C4-2B (cell line): ENCODE results near the gene TGFA.

Experiments
- H3K27ac ChIP-seq: fragments of 450-650 bp; 2 replicates; pipeline ENCODE4 v1.5.1; 2017
- ZFX ChIP-seq: fragments of 450-650 bp; IDR thresholded peaks from 2 replicates; pipeline ENCODE4 v1.6.1; 2017
- TF ChIP-seq, protein P1 (sequence below): fragments of 450-650 bp; conservative IDR thresholded peaks from 2 replicates; pipeline ENCODE4 v1.5.1; 2017; ENCODE audit warnings: mild to moderate bottlenecking

TGFA gene

DNA sequence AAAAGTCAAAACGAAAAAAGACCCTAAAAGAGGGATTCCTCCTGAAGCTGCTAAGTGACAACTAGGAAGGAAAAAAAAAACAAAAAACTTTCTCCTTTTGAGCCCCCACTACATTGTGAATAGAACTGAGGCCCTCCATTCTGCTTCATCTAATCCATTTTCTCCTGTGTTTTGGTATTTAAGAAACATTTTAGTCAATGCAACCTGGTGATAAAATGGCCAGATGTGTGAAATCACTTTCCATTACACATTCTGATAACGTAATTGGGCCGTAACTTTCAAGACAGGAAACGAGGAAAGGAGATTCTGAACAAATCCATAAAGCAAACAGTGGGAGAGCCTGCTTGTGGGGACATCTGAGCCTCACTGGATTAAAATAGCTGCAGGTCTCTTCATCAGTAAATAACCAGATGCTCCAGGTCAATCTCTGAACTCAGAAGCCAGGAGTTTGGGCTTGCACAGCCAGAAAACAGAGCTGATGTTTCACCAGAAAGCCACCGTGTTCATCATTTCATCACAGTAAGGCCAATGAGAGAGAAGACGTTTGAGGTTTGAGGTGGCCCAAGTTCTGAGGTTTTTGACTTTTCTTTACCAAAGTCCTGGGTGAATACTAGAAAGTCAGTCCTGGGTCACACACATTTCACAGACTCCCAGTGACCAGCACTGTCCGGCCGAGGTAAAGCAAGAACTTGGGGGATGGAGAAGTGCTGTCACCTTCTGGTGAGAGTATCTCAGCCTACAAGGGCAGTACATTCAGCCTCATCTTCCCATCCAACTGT, 47.8 kb downstream of the TGFA start:
- H3K27ac ChIP-seq, result no peak overlapping the region
- TF ChIP-seq, protein P1, sequence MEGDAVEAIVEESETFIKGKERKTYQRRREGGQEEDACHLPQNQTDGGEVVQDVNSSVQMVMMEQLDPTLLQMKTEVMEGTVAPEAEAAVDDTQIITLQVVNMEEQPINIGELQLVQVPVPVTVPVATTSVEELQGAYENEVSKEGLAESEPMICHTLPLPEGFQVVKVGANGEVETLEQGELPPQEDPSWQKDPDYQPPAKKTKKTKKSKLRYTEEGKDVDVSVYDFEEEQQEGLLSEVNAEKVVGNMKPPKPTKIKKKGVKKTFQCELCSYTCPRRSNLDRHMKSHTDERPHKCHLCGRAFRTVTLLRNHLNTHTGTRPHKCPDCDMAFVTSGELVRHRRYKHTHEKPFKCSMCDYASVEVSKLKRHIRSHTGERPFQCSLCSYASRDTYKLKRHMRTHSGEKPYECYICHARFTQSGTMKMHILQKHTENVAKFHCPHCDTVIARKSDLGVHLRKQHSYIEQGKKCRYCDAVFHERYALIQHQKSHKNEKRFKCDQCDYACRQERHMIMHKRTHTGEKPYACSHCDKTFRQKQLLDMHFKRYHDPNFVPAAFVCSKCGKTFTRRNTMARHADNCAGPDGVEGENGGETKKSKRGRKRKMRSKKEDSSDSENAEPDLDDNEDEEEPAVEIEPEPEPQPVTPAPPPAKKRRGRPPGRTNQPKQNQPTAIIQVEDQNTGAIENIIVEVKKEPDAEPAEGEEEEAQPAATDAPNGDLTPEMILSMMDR, result no peak

DNA sequence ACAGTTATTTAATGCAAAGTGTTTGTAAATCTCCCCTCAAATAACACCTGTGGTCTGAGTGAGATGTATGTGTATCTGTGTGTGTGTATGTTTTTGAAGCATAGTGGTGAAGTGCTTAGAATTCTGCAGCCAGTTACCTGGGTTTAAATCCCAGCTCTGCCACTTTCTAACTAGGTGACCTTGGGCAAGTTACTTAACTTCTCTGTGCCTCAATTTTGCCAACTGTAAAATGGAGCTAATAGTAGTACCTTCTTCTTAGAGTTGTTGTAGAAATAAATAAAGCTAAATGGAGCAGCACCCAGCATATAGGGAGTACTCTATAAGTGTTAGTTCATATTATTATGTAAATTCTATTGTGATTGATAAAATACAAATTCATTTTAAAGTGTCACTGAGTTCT, 48.9 kb downstream of the TGFA start:
- no peak overlapping the region for H3K27ac ChIP-seq
- TF ChIP-seq, protein P1, result no peak
- TF ChIP-seq ZFX, result no peak

DNA sequence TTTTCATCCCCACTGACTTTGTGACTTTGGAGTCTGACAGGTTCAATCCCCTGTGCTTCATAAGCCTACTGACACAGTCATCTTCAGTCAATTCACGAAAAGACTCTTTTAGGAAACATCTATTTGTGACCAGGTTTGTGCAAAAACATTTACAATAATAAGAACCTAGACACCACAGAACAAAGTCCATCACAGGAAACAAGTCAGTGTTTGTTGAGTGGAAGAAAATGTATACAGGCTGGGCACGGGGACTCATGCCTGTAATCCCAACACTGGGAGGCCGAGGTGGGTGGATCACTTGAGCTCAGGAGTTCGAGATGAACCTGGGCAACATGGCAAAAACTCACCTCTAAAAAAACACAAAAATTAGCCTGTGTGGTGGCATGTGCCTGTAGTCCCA, 49.7 kb downstream of the TGFA start:
- no peak for TF ChIP-seq ZFX
- TF ChIP-seq, protein P1, result no peak
- H3K27ac ChIP-seq, result no peak overlapping the region

DNA sequence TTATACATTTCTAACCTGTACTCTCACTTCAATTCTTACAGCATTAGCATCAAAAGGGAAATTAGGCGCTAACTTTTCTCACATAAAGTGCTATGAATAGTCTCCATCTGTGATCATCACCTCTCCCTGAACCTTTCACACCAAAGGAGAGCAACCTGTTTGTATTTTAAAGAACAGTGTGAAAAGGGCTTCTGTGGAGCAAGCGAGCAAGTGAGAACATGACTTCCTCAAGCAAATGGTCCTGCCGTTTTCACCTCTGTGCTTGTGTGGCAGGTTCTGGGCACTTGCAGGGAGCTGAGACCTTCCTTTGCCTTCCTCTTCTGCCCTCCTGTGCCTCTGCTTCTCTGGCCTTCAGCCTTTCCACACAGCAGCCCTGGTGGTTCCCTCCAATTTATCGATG, 51.9 kb downstream of the TGFA start:
- TF ChIP-seq, protein P1, result no peak
- no peak for TF ChIP-seq ZFX
- no peak overlapping the region for H3K27ac ChIP-seq

DNA sequence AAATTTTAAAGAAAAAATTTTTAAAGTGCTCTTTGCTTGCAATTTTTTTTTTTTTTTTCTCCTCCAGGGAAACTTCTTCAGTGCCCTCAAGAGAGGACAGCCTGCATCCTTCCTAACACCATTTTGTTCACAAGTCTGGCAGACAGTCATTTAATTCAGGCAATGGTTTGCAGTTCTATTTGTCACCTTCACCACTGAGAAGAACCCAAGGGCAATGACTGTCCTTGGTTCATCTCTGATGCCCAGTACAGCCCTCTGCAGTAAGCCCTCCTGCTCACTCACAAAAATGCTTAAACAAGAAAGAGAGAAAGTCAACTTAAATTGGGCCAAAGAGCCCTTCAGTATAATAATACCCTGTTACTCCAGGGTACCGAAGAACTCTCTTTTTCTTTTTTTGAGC, 52.4 kb downstream of the TGFA start:
- TF ChIP-seq ZFX, result no peak
- TF ChIP-seq, protein P1, result no peak
- no peak overlapping the region for H3K27ac ChIP-seq

DNA sequence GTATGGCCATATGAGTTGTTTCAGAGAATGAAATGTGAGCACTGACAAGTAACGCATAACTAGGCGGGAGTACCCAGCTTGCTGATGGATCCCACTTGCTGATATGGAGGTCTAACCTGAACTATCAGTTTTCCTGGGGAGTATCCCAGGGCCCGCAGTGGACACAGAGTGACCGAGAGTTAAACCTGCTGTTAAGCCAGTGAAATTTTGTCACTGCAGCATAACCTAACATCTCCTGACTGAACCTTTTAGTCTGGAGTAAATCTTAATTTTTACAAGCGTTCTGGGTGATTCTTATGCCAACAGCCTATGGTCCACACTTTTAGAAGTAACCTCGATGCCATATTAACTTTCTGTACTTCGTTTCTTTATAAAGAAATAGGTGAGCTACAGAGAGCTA, 54.4 kb downstream of the TGFA start:
- TF ChIP-seq, protein P1, result no peak
- TF ChIP-seq ZFX, result no peak
- no peak overlapping the region for H3K27ac ChIP-seq

DNA sequence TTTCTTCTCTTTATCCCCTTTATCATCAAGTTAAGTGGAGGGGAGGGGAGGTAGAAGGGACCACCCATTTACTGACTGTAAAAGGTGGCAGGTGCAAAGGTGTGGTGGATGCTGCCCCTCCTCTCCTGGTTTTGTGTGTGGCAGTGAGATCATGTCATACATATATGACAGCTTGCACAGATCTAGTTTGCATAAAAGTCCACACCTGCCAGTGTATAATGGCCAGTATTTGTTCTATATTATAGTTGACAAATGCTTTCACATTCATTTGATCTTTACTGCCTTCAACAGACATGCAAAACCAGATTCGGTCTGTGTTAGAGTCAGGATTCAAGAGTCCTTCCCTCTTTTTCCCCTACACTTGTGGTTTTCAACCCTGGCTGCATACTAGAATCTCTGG, 55.1 kb downstream of the TGFA start:
- H3K27ac ChIP-seq, result no peak overlapping the region

More for the DNA sequence above, 55.1 kb downstream of the TGFA start:
- no peak for TF ChIP-seq ZFX
- TF ChIP-seq, protein P1, result no peak
